ENCODE measurements around the gene ACSL1.

GRCh38 chr4:184766446-184766845 lies 59.3 kb downstream of the ACSL1 start:
- TF ChIP-seq EZH2 (IDR thresholded peaks at IDR 0.05) = no peak
- no peak for TF ChIP-seq CTCF (IDR thresholded peaks at IDR 0.05)
- TF ChIP-seq EZH2phosphoT487 (IDR thresholded peaks at IDR 0.05) = no peak
